ENCODE results near the gene TXNDC5. TPM values are rescaled to one million over a fixed set of nuclear protein-coding genes. Genes with fewer than 3 reads are reported as not detected.

TXNDC5 gene
- total and polyA plus RNA-seq, 2 of the 13 experiments (the other 11 are each of a cell fraction or from before 2014, with no cell fraction given) = 287 to 578 TPM

DNA sequence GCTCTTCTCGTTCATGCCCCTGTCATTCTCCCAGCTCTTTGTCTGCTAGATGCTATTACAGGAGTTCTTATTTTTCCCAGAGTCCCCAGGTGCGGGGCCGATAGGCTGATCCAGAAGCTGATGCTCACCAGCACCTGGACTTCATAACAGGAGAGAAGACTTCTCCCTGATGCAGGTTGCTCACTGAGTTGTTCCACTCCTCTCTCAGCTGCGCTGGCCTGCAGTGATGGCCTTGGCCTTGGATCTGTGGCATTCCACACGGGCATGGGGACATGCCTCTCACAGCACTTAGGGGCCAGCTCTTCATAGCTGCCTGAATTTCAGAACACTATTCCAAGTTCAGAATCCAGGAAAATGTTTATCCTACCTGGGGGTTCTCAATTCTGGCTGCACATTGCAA is 7.1 kb upstream of the TXNDC5 start:
- POLR2A ChIA-PET = interaction anchor here (1.0 to 1.7 kb wide), 3 partner anchors 10 to 146 kb away, joined by 4 to 7 read pairs (median 6); partner anchors contain the start of gene BLOC1S5
- H3K4me2 ChIP-seq (ENCODE audit: low read depth, low read length) = peak overlapping the region; percentile 48
- intact Hi-C loops (cut with micrococcal nuclease; ENCODE audit: unreplicated experiment) = loop anchor here (2.0 kb wide), 1 partner anchor 57 kb away; no protein-coding TSS in a partner anchor
- H3K4me3 ChIP-seq (replicated peaks in 1 of 3; ENCODE audit: insufficient read depth in 1 of 3, low read depth in 2 of 3, low read length in 3 of 3) = peak overlapping the region in 1 of 3 experiments; percentile 24; a peak in 1 of 6 replicates
- H3K9me3 ChIP-seq (ENCODE audit: low read length) = no peaks in the 10 kb centered on the region
- FAIRE-seq = peak; percentile 83
- no peaks in the 10 kb centered on the region for H3K27me3 ChIP-seq (ENCODE audit: control insufficient read depth in 1 of 2, insufficient read depth in 2 of 2, low read length in 2 of 2)
- no peak overlapping the region for H2AFZ ChIP-seq (ENCODE audit: low read length)
- H4K20me1 ChIP-seq (ENCODE audit: insufficient read depth, low read length) = no peaks in the 10 kb centered on the region
- in situ Hi-C loops (cut with HindIII; ENCODE audit: extremely low pct_ligation_motif_present, low pct_unique_long_range_greater_than_20kb) = no loop called here
- peaks cover 52% of the 10 kb centered on the region for H3K4me1 ChIP-seq (ENCODE audit: insufficient read depth, low read length)
- peak; percentile 93 for ATAC-seq
- no TSS peak for BruUV-seq (replicated peaks)
- DNase-seq (ENCODE audit: low spot score) = peak; percentile 71
- CTCF ChIA-PET (ENCODE audit: low intra/inter-chr PET ratio, low total read pairs) = no interaction called here
- H3K27ac ChIP-seq (ENCODE audit: extremely low read length, insufficient read depth, low read length) = no peak overlapping the region
- 0% methylated on average over 5 of the region's 5 CpGs for WGBS (ENCODE audit: low lambda C conversion rate)
- no peaks in the 10 kb centered on the region for H3K36me3 ChIP-seq (replicated peaks in 1 of 2; ENCODE audit: control insufficient read depth in 1 of 2, insufficient read depth in 2 of 2, low read length in 2 of 2)
- no peak overlapping the region for H3K9ac ChIP-seq (ENCODE audit: insufficient read depth, low read depth, low read length)
- H3K79me2 ChIP-seq (ENCODE audit: insufficient read depth, low read length) = no peaks in the 10 kb centered on the region
- no peak for TF ChIP-seq ZEB1 (IDR thresholded peaks at IDR 0.05; ENCODE audit: insufficient replicate concordance, low read depth)
- no peak for TF ChIP-seq ZNF772 (CRISPR knock-in tag; IDR thresholded peaks at IDR 0.05)
- peak; percentile 67 for TF ChIP-seq GATAD2A (CRISPR knock-in tag; IDR thresholded peaks at IDR 0.05)
- peak; percentile 67; the same call in 1 of the 2 replicates for TF ChIP-seq ZNF12 (CRISPR knock-in tag; IDR thresholded peaks at IDR 0.05)
- peak; percentile 54; the same call in 1 of the 2 replicates for TF ChIP-seq TBX2 (CRISPR knock-in tag; IDR thresholded peaks at IDR 0.05; ENCODE audit: borderline replicate concordance)
- TF ChIP-seq SOX13 (IDR thresholded peaks at IDR 0.05) = no peak
- TF ChIP-seq SOX13 (CRISPR knock-in tag; conservative IDR thresholded peaks at IDR 0.05 in 1 of 2, IDR thresholded peaks at IDR 0.05 in 1 of 2) = peak in 1 of 2 experiments; percentile 51; a peak in 1 of 4 replicates
- TF ChIP-seq, protein P1, sequence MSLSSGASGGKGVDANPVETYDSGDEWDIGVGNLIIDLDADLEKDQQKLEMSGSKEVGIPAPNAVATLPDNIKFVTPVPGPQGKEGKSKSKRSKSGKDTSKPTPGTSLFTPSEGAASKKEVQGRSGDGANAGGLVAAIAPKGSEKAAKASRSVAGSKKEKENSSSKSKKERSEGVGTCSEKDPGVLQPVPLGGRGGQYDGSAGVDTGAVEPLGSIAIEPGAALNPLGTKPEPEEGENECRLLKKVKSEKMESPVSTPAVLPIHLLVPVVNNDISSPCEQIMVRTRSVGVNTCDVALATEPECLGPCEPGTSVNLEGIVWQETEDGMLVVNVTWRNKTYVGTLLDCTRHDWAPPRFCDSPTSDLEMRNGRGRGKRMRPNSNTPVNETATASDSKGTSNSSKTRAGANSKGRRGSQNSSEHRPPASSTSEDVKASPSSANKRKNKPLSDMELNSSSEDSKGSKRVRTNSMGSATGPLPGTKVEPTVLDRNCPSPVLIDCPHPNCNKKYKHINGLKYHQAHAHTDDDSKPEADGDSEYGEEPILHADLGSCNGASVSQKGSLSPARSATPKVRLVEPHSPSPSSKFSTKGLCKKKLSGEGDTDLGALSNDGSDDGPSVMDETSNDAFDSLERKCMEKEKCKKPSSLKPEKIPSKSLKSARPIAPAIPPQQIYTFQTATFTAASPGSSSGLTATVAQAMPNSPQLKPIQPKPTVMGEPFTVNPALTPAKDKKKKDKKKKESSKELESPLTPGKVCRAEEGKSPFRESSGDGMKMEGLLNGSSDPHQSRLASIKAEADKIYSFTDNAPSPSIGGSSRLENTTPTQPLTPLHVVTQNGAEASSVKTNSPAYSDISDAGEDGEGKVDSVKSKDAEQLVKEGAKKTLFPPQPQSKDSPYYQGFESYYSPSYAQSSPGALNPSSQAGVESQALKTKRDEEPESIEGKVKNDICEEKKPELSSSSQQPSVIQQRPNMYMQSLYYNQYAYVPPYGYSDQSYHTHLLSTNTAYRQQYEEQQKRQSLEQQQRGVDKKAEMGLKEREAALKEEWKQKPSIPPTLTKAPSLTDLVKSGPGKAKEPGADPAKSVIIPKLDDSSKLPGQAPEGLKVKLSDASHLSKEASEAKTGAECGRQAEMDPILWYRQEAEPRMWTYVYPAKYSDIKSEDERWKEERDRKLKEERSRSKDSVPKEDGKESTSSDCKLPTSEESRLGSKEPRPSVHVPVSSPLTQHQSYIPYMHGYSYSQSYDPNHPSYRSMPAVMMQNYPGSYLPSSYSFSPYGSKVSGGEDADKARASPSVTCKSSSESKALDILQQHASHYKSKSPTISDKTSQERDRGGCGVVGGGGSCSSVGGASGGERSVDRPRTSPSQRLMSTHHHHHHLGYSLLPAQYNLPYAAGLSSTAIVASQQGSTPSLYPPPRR (CRISPR knock-in tag; IDR thresholded peaks at IDR 0.05; ENCODE audit: borderline replicate concordance) = 0 out of 2 replicates have a peak, but pooled peaks have one; percentile 35
- peak; percentile 25; the same call in 1 of the 2 replicates for TF ChIP-seq ZNF230 (CRISPR knock-in tag; IDR thresholded peaks at IDR 0.05)
- TF ChIP-seq, protein P2, sequence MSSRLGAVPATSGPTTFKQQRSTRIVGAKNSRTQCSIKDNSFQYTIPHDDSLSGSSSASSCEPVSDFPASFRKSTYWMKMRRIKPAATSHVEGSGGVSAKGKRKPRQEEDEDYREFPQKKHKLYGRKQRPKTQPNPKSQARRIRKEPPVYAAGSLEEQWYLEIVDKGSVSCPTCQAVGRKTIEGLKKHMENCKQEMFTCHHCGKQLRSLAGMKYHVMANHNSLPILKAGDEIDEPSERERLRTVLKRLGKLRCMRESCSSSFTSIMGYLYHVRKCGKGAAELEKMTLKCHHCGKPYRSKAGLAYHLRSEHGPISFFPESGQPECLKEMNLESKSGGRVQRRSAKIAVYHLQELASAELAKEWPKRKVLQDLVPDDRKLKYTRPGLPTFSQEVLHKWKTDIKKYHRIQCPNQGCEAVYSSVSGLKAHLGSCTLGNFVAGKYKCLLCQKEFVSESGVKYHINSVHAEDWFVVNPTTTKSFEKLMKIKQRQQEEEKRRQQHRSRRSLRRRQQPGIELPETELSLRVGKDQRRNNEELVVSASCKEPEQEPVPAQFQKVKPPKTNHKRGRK (CRISPR knock-in tag; IDR thresholded peaks at IDR 0.05) = no peak
- TF ChIP-seq, protein P3, sequence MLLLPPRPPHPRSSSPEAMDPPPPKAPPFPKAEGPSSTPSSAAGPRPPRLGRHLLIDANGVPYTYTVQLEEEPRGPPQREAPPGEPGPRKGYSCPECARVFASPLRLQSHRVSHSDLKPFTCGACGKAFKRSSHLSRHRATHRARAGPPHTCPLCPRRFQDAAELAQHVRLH (CRISPR knock-in tag; IDR thresholded peaks at IDR 0.05; ENCODE audit: borderline replicate concordance, low read depth) = no peak
- TF ChIP-seq, protein P4, sequence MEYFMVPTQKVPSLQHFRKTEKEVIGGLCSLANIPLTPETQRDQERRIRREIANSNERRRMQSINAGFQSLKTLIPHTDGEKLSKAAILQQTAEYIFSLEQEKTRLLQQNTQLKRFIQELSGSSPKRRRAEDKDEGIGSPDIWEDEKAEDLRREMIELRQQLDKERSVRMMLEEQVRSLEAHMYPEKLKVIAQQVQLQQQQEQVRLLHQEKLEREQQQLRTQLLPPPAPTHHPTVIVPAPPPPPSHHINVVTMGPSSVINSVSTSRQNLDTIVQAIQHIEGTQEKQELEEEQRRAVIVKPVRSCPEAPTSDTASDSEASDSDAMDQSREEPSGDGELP (IDR thresholded peaks at IDR 0.05; ENCODE audit: borderline replicate concordance, low read depth) = peak; percentile 70
- TF ChIP-seq FOXK1 (CRISPR knock-in tag; IDR thresholded peaks at IDR 0.05; ENCODE audit: borderline replicate concordance, low read depth) = no peak
- peak; percentile 94 for TF ChIP-seq RBAK (CRISPR knock-in tag; IDR thresholded peaks at IDR 0.05)
- no peak for TF ChIP-seq RAD21 (CRISPR knock-in tag; IDR thresholded peaks at IDR 0.05)
- TF ChIP-seq SMAD9 (CRISPR knock-in tag; IDR thresholded peaks at IDR 0.05) = no peak
- TF ChIP-seq ESRRA (CRISPR knock-in tag; IDR thresholded peaks at IDR 0.05; ENCODE audit: low read depth) = no peak
- no peak for TF ChIP-seq NFKBIZ (CRISPR knock-in tag; IDR thresholded peaks at IDR 0.05)
- peak; percentile 51; the same call in 1 of the 2 replicates for TF ChIP-seq HNF4A (CRISPR knock-in tag; IDR thresholded peaks at IDR 0.05)

All from HepG2 (cell line).